Measurements from ENCODE around the gene FRYL.

The FRYL gene

GRCh38 chr4:48504026-48504330, 276.1 kb downstream of the FRYL start:
- H3K4me3 ChIP-seq (replicated peaks; ENCODE audit: insufficient read depth, low read length) = no peak overlapping the region
- H3K27me3 ChIP-seq (ENCODE audit: insufficient read depth, poor library complexity, severe bottlenecking) = no peaks in the 10 kb centered on the region
- TF ChIP-seq POLR2AphosphoS5 (IDR thresholded peaks at IDR 0.05; ENCODE audit: low read depth) (no peak), GABPA (IDR thresholded peaks at IDR 0.05; ENCODE audit: low read depth) (no peak), SPI1 (IDR thresholded peaks at IDR 0.05; ENCODE audit: borderline replicate concordance, low read depth) (no peak), REST (IDR thresholded peaks at IDR 0.05; ENCODE audit: insufficient replicate concordance, low read depth) (no peak), CTCF (IDR thresholded peaks at IDR 0.05; ENCODE audit: insufficient read depth, low read length) (no peak)
- no peak overlapping the region for H3K27ac ChIP-seq (replicated peaks)
- no peak for DNase-seq (ENCODE audit: low read depth in 1 of 2, low spot score in 1 of 2)

- no peaks in the 10 kb centered on the region for H3K27me3 ChIP-seq (ENCODE audit: insufficient read depth, poor library complexity, severe bottlenecking)
These were observed 276.6 kb downstream of the FRYL start for GRCh38 chr4:48503233-48504025.

More at GRCh38 chr4:48503233-48504025, 276.6 kb downstream of the FRYL start:
- no peak overlapping the region for H3K4me3 ChIP-seq (replicated peaks; ENCODE audit: insufficient read depth, low read length)
- no peak overlapping the region for H3K27ac ChIP-seq (replicated peaks)
- DNase-seq (ENCODE audit: low read depth in 1 of 2, low spot score in 1 of 2) = no peak
- TF ChIP-seq POLR2AphosphoS5 (IDR thresholded peaks at IDR 0.05; ENCODE audit: low read depth) (no peak), REST (IDR thresholded peaks at IDR 0.05; ENCODE audit: insufficient replicate concordance, low read depth) (no peak), SPI1 (IDR thresholded peaks at IDR 0.05; ENCODE audit: borderline replicate concordance, low read depth) (no peak), CTCF (IDR thresholded peaks at IDR 0.05; ENCODE audit: insufficient read depth, low read length) (no peak), GABPA (IDR thresholded peaks at IDR 0.05; ENCODE audit: low read depth) (no peak)
